ENCODE data around the gene PCDH9. TPM values are rescaled to one million over a fixed set of nuclear protein-coding genes. Genes with fewer than 3 reads are reported as not detected.
A peak's percentile ranks its signal among the peaks of the same experiment; 100 is the strongest.

PCDH9 gene
- total and polyA plus RNA-seq, 2 experiments from 2014 or later, result 0.56 to 0.76 TPM

GRCh38 chr13:66659701-66660467, 570.3 kb downstream of the PCDH9 start:
- H3K27ac ChIP-seq, result no peak overlapping the region
- 21 to 25% methylated on average over 7 of the region's 7 CpGs for WGBS, 2 experiments (ENCODE audit: low coverage in 1 of 2, low lambda C conversion rate in 2 of 2, missing lambda C conversion rate in 2 of 2)
- H3K4me2 ChIP-seq (ENCODE audit: unreplicated experiment), result no peak overlapping the region
- H3K4me1 ChIP-seq (ENCODE audit: insufficient read depth), result no peaks in the 10 kb centered on the region
- H3F3A ChIP-seq (ENCODE audit: insufficient read depth), result no peaks in the 10 kb centered on the region
- peaks cover 6% of the 10 kb centered on the region for H3K9me3 ChIP-seq (ENCODE audit: low read depth)
- H3K27me3 ChIP-seq (replicated peaks; ENCODE audit: insufficient read depth), result no peaks in the 10 kb centered on the region
- in situ Hi-C loops (cut with MboI), result no loop called here
- H4K20me1 ChIP-seq (ENCODE audit: insufficient read depth), result no peaks in the 10 kb centered on the region
- no peaks in the 10 kb centered on the region for H3K79me2 ChIP-seq (ENCODE audit: insufficient read depth)
- no peaks in the 10 kb centered on the region for H3K9me2 ChIP-seq (ENCODE audit: insufficient read depth)
- no peak overlapping the region for H3K4me3 ChIP-seq
- H3K9ac ChIP-seq, result no peak overlapping the region
- H2AFZ ChIP-seq, result no peak overlapping the region
- H3K36me3 ChIP-seq (ENCODE audit: low read depth), result no peaks in the 10 kb centered on the region
- TF ChIP-seq EZH2phosphoT487 (IDR thresholded peaks at IDR 0.05; ENCODE audit: insufficient read depth, low read depth), result no peak
- TF ChIP-seq EZH2 (IDR thresholded peaks at IDR 0.05; ENCODE audit: insufficient read depth, poor library complexity, severe bottlenecking), result no peak
- DNase-seq, result peak; percentile 2

GRCh38 chr13:66659286-66659685, 570.9 kb downstream of the PCDH9 start:
- Histone ChIP-seq H3K4me2 (ENCODE audit: unreplicated experiment) (no peak overlapping the region), H4K20me1 (ENCODE audit: insufficient read depth) (no peaks in the 10 kb centered on the region), H2AFZ (no peak overlapping the region), H3F3A (ENCODE audit: insufficient read depth) (no peaks in the 10 kb centered on the region), H3K79me2 (ENCODE audit: insufficient read depth) (no peaks in the 10 kb centered on the region), H3K9me3 (ENCODE audit: low read depth) (peaks cover 6% of the 10 kb centered on the region), H3K9me2 (ENCODE audit: insufficient read depth) (no peaks in the 10 kb centered on the region), H3K36me3 (ENCODE audit: low read depth) (no peaks in the 10 kb centered on the region), H3K27me3 (replicated peaks; ENCODE audit: insufficient read depth) (no peaks in the 10 kb centered on the region), H3K27ac (no peak overlapping the region), H3K4me1 (ENCODE audit: insufficient read depth) (no peaks in the 10 kb centered on the region), H3K9ac (no peak overlapping the region), H3K4me3 (no peak overlapping the region)
- in situ Hi-C loops (cut with MboI), result no loop called here
- DNase-seq, result no peak
- TF ChIP-seq EZH2 (IDR thresholded peaks at IDR 0.05; ENCODE audit: insufficient read depth, poor library complexity, severe bottlenecking) (no peak), EZH2phosphoT487 (IDR thresholded peaks at IDR 0.05; ENCODE audit: insufficient read depth, low read depth) (no peak)
- WGBS, 2 experiments (ENCODE audit: low coverage in 1 of 2, low lambda C conversion rate in 2 of 2, missing lambda C conversion rate in 2 of 2), result 14 to 31% methylated on average over 2 of the region's 2 CpGs

- peaks cover 6% of the 10 kb centered on the region for H3K9me3 ChIP-seq (ENCODE audit: low read depth)
- H3K4me2 ChIP-seq (ENCODE audit: unreplicated experiment), result no peak overlapping the region
- no peaks in the 10 kb centered on the region for H3K4me1 ChIP-seq (ENCODE audit: insufficient read depth)
- H3K9me2 ChIP-seq (ENCODE audit: insufficient read depth), result no peaks in the 10 kb centered on the region
- H3K79me2 ChIP-seq (ENCODE audit: insufficient read depth), result no peaks in the 10 kb centered on the region
- 3 to 4% methylated on average over 6 of the region's 6 CpGs for WGBS, 2 experiments (ENCODE audit: low coverage in 1 of 2, low lambda C conversion rate in 2 of 2, missing lambda C conversion rate in 2 of 2)
- no peaks in the 10 kb centered on the region for H4K20me1 ChIP-seq (ENCODE audit: insufficient read depth)
- H3K27ac ChIP-seq, result no peak overlapping the region
- H3K9ac ChIP-seq, result no peak overlapping the region
- no peaks in the 10 kb centered on the region for H3K36me3 ChIP-seq (ENCODE audit: low read depth)
- H2AFZ ChIP-seq, result no peak overlapping the region
- in situ Hi-C loops (cut with MboI), result no loop called here
- H3K4me3 ChIP-seq, result no peak overlapping the region
- no peak for TF ChIP-seq EZH2 (IDR thresholded peaks at IDR 0.05; ENCODE audit: insufficient read depth, poor library complexity, severe bottlenecking)
- TF ChIP-seq EZH2phosphoT487 (IDR thresholded peaks at IDR 0.05; ENCODE audit: insufficient read depth, low read depth), result no peak
- no peaks in the 10 kb centered on the region for H3K27me3 ChIP-seq (replicated peaks; ENCODE audit: insufficient read depth)
- DNase-seq, result peak; percentile 22
- H3F3A ChIP-seq (ENCODE audit: insufficient read depth), result no peaks in the 10 kb centered on the region
These were observed 572.8 kb downstream of the PCDH9 start for GRCh38 chr13:66657165-66657881.

- no peak overlapping the region for H3K4me3 ChIP-seq
- in situ Hi-C loops (cut with MboI), result no loop called here
- no peaks in the 10 kb centered on the region for H3K36me3 ChIP-seq (ENCODE audit: low read depth)
- DNase-seq, result no peak
- no peak for TF ChIP-seq EZH2 (IDR thresholded peaks at IDR 0.05; ENCODE audit: insufficient read depth, poor library complexity, severe bottlenecking)
- TF ChIP-seq EZH2phosphoT487 (IDR thresholded peaks at IDR 0.05; ENCODE audit: insufficient read depth, low read depth), result no peak
- no peak overlapping the region for H3K4me2 ChIP-seq (ENCODE audit: unreplicated experiment)
- 12 to 14% methylated on average over 2 of the region's 2 CpGs for WGBS, 2 experiments (ENCODE audit: low coverage in 1 of 2, low lambda C conversion rate in 2 of 2, missing lambda C conversion rate in 2 of 2)
- no peaks in the 10 kb centered on the region for H3K79me2 ChIP-seq (ENCODE audit: insufficient read depth)
- no peak overlapping the region for H3K27ac ChIP-seq
- H3K27me3 ChIP-seq (replicated peaks; ENCODE audit: insufficient read depth), result no peaks in the 10 kb centered on the region
- no peaks in the 10 kb centered on the region for H3F3A ChIP-seq (ENCODE audit: insufficient read depth)
- H3K9me3 ChIP-seq (ENCODE audit: low read depth), result peaks cover 6% of the 10 kb centered on the region
- H3K9me2 ChIP-seq (ENCODE audit: insufficient read depth), result no peaks in the 10 kb centered on the region
- H3K4me1 ChIP-seq (ENCODE audit: insufficient read depth), result no peaks in the 10 kb centered on the region
- no peaks in the 10 kb centered on the region for H4K20me1 ChIP-seq (ENCODE audit: insufficient read depth)
- H3K9ac ChIP-seq, result no peak overlapping the region
- no peak overlapping the region for H2AFZ ChIP-seq
These were observed 574.2 kb downstream of the PCDH9 start for GRCh38 chr13:66655847-66656454.
